GM12878 (cell line): ENCODE measurements around the gene GIGYF1. TPM values are rescaled to one million over a fixed set of nuclear protein-coding genes. Genes with fewer than 3 reads are reported as not detected.

ENCODE experiments used
- BACH1 ChIP-seq: fragments of 450-650 bp; IDR thresholded peaks from 2 replicates; pipeline ENCODE4 v1.6.1; 2017; ENCODE audit warnings: mild to moderate bottlenecking, borderline replicate concordance
- BCL11A ChIP-seq: IDR thresholded peaks from 2 replicates; pipeline ENCODE4 v1.6.1; 2011; ENCODE audit warnings: low read depth, low read length
- BMI1 ChIP-seq: fragments of 450-650 bp; IDR thresholded peaks from 2 replicates; pipeline ENCODE4 v1.6.1; 2016; ENCODE audit warnings: mild to moderate bottlenecking, moderate library complexity, borderline replicate concordance
- BRCA1 ChIP-seq: IDR thresholded peaks from 2 replicates; pipeline ENCODE4 v1.6.1; 2011; ENCODE audit warnings: low read depth, low read length, improper control_type of control experiment
- CHD4 ChIP-seq: fragments of 200-600 bp; sonication (generic); IDR thresholded peaks from 2 replicates; pipeline ENCODE4 v1.6.1; 2016; ENCODE audit warnings: mild to moderate bottlenecking
- DPF2 ChIP-seq: fragments of 450-650 bp; IDR thresholded peaks from 2 replicates; pipeline ENCODE4 v1.6.1; 2017; ENCODE audit warnings: mild to moderate bottlenecking
- E2F8 ChIP-seq: fragments of 450-650 bp; IDR thresholded peaks from 2 replicates; pipeline ENCODE4 v1.6.1; 2018; ENCODE audit warnings: mild to moderate bottlenecking, low read depth, moderate library complexity; ENCODE audit not compliant: partially characterized antibody
- ESRRA ChIP-seq: IDR thresholded peaks from 2 replicates; pipeline ENCODE4 v1.6.1; 2012; ENCODE audit warnings: mild to moderate bottlenecking, low read length, improper control_type of control experiment
- GATAD2B ChIP-seq: fragments of 450-650 bp; conservative IDR thresholded peaks from 2 replicates; pipeline ENCODE4 v1.6.1; 2017; ENCODE audit warnings: low read depth, mild to moderate bottlenecking, moderate library complexity
- HDGF ChIP-seq: fragments of 450-650 bp; IDR thresholded peaks from 2 replicates; pipeline ENCODE4 v1.6.1; 2016; ENCODE audit warnings: antibody characterized with exemption
- MAX ChIP-seq: IDR thresholded peaks from 2 replicates; pipeline ENCODE4 v1.6.1; 2012; ENCODE audit warnings: low read depth, low read length, improper control_type of control experiment
- MYC ChIP-seq: IDR thresholded peaks from 2 replicates; pipeline ENCODE4 v1.6.1; 2011; ENCODE audit warnings: mild to moderate bottlenecking, low read length, moderate library complexity, inconsistent platforms; ENCODE audit not compliant: insufficient read depth, insufficient replicate concordance, insufficient read length, severe bottlenecking
- NFIC ChIP-seq: IDR thresholded peaks from 2 replicates; pipeline ENCODE4 v1.6.1; 2012; ENCODE audit warnings: low read depth, mild to moderate bottlenecking, inconsistent platforms, low read length, moderate library complexity
- NFXL1 ChIP-seq: fragments of 450-650 bp; IDR thresholded peaks from 2 replicates; pipeline ENCODE4 v1.6.1; 2017; ENCODE audit warnings: antibody characterized with exemption, mild to moderate bottlenecking, borderline replicate concordance
- NR2C1 ChIP-seq: fragments of 450-650 bp; IDR thresholded peaks from 2 replicates; pipeline ENCODE4 v1.6.1; 2017; ENCODE audit warnings: antibody characterized with exemption, mild to moderate bottlenecking, moderate library complexity
- PAX5 ChIP-seq: IDR thresholded peaks from 2 replicates; pipeline ENCODE4 v1.6.1; 2011; ENCODE audit warnings: low read depth, low read length, borderline replicate concordance
- PML ChIP-seq: IDR thresholded peaks from 2 replicates; pipeline ENCODE4 v1.6.1; 2012; ENCODE audit warnings: low read length, inconsistent platforms
- POLR2AphosphoS5 ChIP-seq: IDR thresholded peaks from 2 replicates; pipeline ENCODE4 v1.6.1; 2011; ENCODE audit warnings: mild to moderate bottlenecking, low read length, inconsistent platforms
- RAD21 ChIP-seq: IDR thresholded peaks from 2 replicates; pipeline ENCODE4 v1.6.1; 2011; ENCODE audit warnings: mild to moderate bottlenecking, low read depth, low read length, moderate library complexity; ENCODE audit not compliant: insufficient read depth
- RAD51 ChIP-seq: fragments of 450-650 bp; IDR thresholded peaks from 2 replicates; pipeline ENCODE4 v1.6.1; 2016; ENCODE audit warnings: moderate library complexity, mild to moderate bottlenecking, inconsistent platforms
- RFX5 ChIP-seq: IDR thresholded peaks from 2 replicates; pipeline ENCODE4 v1.6.1; 2011; ENCODE audit warnings: low read depth, low read length, improper control_type of control experiment
- RUNX3 ChIP-seq: IDR thresholded peaks from 2 replicates; pipeline ENCODE4 v1.6.1; 2012; ENCODE audit warnings: low read length, inconsistent platforms
- SUPT20H ChIP-seq: IDR thresholded peaks from 2 replicates; pipeline ENCODE4 v1.6.1; 2011; ENCODE audit warnings: low read depth, mild to moderate bottlenecking, low read length, moderate library complexity, borderline replicate concordance; ENCODE audit not compliant: control insufficient read depth
- TAF1 ChIP-seq: IDR thresholded peaks from 2 replicates; pipeline ENCODE4 v1.6.1; 2011; ENCODE audit warnings: mild to moderate bottlenecking, low read depth, low read length, borderline replicate concordance
- TCF7 ChIP-seq: IDR thresholded peaks from 2 replicates; pipeline ENCODE4 v1.6.1; 2014; ENCODE audit warnings: antibody characterized with exemption, borderline replicate concordance
- ZNF217 ChIP-seq: fragments of 450-650 bp; IDR thresholded peaks from 2 replicates; pipeline ENCODE4 v1.6.1; 2017; ENCODE audit warnings: antibody characterized with exemption, mild to moderate bottlenecking
- ZNF24 ChIP-seq: fragments of 450-650 bp; IDR thresholded peaks from 2 replicates; pipeline ENCODE4 v1.6.1; 2017; ENCODE audit warnings: antibody characterized with exemption, mild to moderate bottlenecking
- ZZZ3 ChIP-seq: IDR thresholded peaks from 2 replicates; pipeline ENCODE4 v1.6.1; 2011; ENCODE audit warnings: low read depth; ENCODE audit not compliant: control insufficient read depth, insufficient read length
- polyA plus RNA-seq, 11 experiments: library from polyadenylated mRNA; depleted of rRNA in 4 of 11; unstranded in 6 of 11; stranded (reverse) in 5 of 11; fragments of >200 nt; fragmentation: Nextera tagmentation in 4 of 11; fragmentation: Illumina TruSeq in 1 of 11; extraction: Ambion mirVana in 4 of 11; extraction: Trizol in 1 of 11; gene quantifications; 1 replicate in 1 of 11; 2 replicates in 10 of 11; pipeline versions ENCODE4 v1.2.1 to v1.2.3, GENCODE V29; 2011 to 2016; ENCODE audit warnings: inconsistent platforms in 2 of 11, missing spikeins in 2 of 11, low read depth in 1 of 11
- total RNA-seq, 4 experiments: library from RNA; depleted of rRNA in 3 of 4; stranded (reverse); fragments of >200 nt in 3 of 4; fragmentation: Illumina TruSeq in 1 of 4; extraction: Trizol in 1 of 4; gene quantifications; 2 replicates each; pipeline versions ENCODE4 v1.2.1 to v1.2.3, GENCODE V29; 2013 to 2021
- TF ChIP-seq, protein P1 (sequence below): IDR thresholded peaks from 2 replicates; pipeline ENCODE4 v1.6.1; 2011; ENCODE audit warnings: low read depth, mild to moderate bottlenecking, low read length, moderate library complexity, borderline replicate concordance; ENCODE audit errors: extremely low read depth

The GIGYF1 gene
- total and polyA plus RNA-seq, 10 of the 15 experiments (the other 5 are each of a cell fraction or from before 2014, with no cell fraction given), result 0.31 to 47.2 (median 9.9) TPM

GRCh38 chr7:100673302-100673941, 20.6 kb downstream of the GIGYF1 start, which contains the start of gene GNB2 (continued):
- TF ChIP-seq RAD21, result no peak
- TF ChIP-seq POLR2AphosphoS5, result peak; percentile 70
- peak; percentile 62 for TF ChIP-seq RUNX3
- TF ChIP-seq BRCA1, result peak; percentile 46; the same call in 1 of the 2 replicates
- TF ChIP-seq NFXL1, result no peak
- TF ChIP-seq MYC, result peak; percentile 73
- peak; percentile 96 for TF ChIP-seq HDGF
- peak; percentile 87 for TF ChIP-seq BACH1
- TF ChIP-seq RFX5, result 0 out of 2 replicates have a peak, but pooled peaks have one; percentile 28
- TF ChIP-seq, protein P1, sequence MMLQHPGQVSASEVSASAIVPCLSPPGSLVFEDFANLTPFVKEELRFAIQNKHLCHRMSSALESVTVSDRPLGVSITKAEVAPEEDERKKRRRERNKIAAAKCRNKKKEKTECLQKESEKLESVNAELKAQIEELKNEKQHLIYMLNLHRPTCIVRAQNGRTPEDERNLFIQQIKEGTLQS, result peak; percentile 28; the same call in 1 of the 2 replicates
- peak; percentile 94 for TF ChIP-seq DPF2
- TF ChIP-seq CHD4, result no peak
- TF ChIP-seq ZNF24, result peak; percentile 64; the same call in 1 of the 2 replicates
- TF ChIP-seq PAX5, result no peak
- peak; percentile 18; the same call in 1 of the 2 replicates for TF ChIP-seq BCL11A
- peak; percentile 83 for TF ChIP-seq TAF1
- no peak for TF ChIP-seq TCF7
- peak; percentile 89 for TF ChIP-seq ZNF217
- peak; percentile 53; the same call in 1 of the 2 replicates for TF ChIP-seq NR2C1
- TF ChIP-seq PML, result peak; percentile 68; the same call in 1 of the 2 replicates
- TF ChIP-seq ZZZ3, result no peak
- TF ChIP-seq BMI1, result no peak
- TF ChIP-seq GATAD2B, result peak; percentile 99
- TF ChIP-seq RAD51, result peak; percentile 100
- TF ChIP-seq NFIC, result no peak
- no peak for TF ChIP-seq SUPT20H
- no peak for TF ChIP-seq ESRRA
- TF ChIP-seq MAX, result peak; percentile 9; the same call in 1 of the 2 replicates
- TF ChIP-seq E2F8, result no peak
